ENCODE data around the gene RAD17.
"Not testable (repeated sequence)": the region's sequence is repeated elsewhere in the genome, so short reads cannot be mapped to it uniquely, and the experiment has no call there.

Gene RAD17

GRCh38 chr5:69374911-69375446, 5.4 kb downstream of the RAD17 start:
- no peak for DNase-seq

DNA sequence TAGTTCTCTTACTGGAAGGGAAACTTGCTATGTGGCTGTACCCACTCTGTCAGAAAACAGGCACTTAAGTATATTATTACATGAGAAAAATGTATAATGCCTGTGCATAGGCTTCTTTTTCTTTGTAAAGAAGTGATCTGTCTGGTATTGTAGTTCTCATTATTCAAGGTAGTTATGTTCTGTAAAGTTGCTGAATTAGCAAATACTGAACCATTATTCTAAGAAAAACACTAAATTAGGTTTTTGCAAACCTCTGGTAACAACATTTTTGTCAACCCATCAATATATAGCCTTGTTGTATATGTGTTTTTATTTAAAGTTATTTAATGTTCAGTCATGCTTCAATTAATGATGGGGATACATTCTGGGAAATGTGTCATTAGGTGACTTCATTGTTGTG, 8.8 kb downstream of the RAD17 start:
- DNase-seq: no peak

GRCh38 chr5:69404659-69405330, 35.2 kb downstream of the RAD17 start:
- DNase-seq: peak in 1 of 2 experiments; percentile 15

GRCh38 chr5:69414885-69415583, 45.4 kb downstream of the RAD17 start, which contains the start of gene MARVELD2:
TSS of gene MARVELD2 (plus strand) at chr5:69415116. CDS start at chr5:69419386, 4,270 bp downstream.
- no peak for DNase-seq

DNA sequence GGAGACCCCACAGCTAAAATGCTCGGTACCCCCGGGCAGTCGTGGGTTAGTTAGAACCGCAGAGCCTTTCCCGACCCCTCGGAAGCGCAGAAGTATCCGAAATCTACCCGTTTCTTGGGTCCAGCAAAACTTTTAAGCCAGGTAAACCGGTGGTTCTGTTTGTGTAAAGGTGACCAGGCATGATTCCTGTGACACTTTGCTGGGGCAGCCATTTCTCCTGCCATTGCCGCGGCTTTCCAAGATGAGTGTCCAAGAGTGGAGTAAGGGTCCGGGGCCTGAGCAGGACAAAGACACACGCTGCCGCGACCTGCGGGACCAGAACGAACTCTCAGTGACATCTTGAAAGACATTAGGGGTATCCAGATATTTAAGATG, 46.0 kb downstream of the RAD17 start:
- no peak for DNase-seq

DNA sequence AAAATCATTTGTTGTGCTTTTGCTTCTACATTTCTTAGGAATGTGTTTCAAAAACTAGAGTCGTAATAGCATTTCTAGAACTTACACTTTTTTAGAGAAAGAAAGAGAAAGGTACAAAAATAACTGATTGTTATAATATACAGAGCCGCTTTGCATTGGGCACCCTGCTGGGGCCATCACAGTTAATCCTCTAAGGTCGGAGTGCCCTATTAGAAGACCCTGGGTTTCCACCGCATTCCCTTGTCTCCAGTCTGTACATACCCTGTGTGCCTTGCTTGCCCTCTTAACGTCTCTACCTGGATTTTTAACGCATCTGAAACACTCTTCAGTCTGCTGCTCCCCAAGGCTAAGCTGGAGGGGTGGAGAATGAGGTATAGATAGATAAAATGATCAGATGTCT, 46.6 kb downstream of the RAD17 start:
- DNase-seq: no peak

GRCh38 chr5:69416699-69417098, 47.1 kb downstream of the RAD17 start:
- no peak for DNase-seq

- no peak for DNase-seq
Measured at GRCh38 chr5:69418554-69418953, 48.9 kb downstream of the RAD17 start.

GRCh38 chr5:69431424-69432303, 62.0 kb downstream of the RAD17 start:
- no peak for DNase-seq

DNA sequence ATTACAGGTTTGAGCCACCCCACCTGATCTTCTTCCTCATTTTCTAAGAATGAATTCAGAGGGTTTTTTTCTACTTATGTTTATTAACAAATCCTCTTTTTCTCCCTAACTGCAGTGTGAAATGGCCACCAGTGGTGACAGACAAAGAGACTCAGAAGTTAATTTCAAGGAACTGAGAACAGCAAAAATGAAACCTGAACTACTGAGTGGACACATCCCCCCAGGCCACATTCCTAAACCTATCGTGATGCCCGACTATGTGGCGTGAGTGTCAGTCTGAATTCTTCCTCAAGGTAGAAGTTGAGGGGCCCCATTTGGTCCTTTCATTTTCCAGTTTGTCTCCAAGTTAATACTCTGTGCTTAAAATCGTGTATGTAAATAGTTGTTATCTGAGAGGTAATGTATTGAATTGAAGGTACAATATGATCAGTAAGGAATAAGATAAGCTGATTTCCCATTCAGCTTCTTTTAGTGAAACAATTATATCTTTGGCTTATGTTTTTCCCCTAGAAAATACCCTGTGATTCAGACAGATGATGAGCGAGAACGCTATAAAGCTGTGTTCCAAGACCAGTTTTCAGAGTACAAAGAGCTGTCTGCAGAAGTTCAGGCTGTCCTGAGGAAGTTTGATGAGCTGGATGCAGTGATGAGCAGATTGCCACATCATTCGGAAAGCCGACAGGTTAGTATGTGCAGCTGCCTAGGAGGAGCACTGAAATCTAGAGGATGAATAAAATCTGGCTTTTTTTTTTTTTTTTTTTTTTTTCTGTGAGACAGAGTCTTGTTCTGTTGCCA, 63.0 kb downstream of the RAD17 start:
- DNase-seq: no peak

GRCh38 chr5:69435276-69435884, 65.8 kb downstream of the RAD17 start:
- not testable (repeated sequence) for DNase-seq

DNA sequence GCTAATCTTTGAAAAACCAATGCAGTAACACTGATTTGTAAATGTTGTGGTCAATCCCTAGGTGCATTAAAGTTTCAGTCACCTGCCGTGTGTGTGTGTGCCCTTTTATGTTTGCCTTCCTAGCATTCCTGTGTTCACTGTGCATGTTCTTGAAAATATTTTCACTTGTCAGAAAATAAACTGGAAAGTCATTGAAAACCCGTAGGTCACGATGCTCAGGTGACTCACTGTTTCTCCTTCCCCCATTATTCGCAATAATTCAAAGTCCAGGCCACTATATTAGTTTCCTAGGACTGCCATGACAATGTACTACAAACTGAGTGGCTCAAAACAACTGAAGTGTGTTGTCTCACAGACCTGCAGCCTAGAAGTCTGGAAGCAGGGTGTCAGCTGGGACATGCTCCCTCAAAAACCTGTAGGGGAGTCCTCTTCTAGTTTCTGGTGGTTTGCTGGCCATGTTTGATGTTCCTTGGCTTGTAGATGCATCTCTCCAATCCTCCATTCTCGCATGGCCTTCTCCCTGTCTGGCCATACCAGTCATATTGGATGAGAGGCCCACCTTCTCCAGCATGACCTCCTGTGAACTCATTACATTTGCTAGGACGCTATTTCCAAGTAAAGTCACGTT, 74.6 kb downstream of the RAD17 start:
- no peak for DNase-seq

GRCh38 chr5:69449511-69449910, 79.9 kb downstream of the RAD17 start:
- DNase-seq: no peak

GRCh38 chr5:69450116-69450515, 80.5 kb downstream of the RAD17 start:
- DNase-seq: no peak

DNA sequence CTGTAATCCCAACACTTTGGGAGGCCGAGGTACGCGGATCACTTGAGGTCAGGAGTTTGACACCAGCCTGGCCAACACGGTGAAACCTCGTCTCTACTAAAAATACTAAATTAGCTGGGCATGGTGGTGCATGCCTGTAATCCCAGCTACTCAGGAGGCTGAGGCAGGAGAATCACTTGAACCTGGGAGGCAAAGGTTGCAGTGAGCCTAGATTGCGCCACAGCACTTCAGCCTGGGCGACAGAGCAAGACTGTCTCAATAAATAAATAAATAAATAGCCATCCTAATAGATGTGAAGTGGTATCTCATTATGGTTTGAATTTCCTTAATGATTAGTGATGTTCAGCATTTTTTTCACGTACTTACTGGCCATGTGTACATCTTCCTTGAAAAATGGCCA, 80.9 kb downstream of the RAD17 start:
- DNase-seq: not testable (repeated sequence)

DNA sequence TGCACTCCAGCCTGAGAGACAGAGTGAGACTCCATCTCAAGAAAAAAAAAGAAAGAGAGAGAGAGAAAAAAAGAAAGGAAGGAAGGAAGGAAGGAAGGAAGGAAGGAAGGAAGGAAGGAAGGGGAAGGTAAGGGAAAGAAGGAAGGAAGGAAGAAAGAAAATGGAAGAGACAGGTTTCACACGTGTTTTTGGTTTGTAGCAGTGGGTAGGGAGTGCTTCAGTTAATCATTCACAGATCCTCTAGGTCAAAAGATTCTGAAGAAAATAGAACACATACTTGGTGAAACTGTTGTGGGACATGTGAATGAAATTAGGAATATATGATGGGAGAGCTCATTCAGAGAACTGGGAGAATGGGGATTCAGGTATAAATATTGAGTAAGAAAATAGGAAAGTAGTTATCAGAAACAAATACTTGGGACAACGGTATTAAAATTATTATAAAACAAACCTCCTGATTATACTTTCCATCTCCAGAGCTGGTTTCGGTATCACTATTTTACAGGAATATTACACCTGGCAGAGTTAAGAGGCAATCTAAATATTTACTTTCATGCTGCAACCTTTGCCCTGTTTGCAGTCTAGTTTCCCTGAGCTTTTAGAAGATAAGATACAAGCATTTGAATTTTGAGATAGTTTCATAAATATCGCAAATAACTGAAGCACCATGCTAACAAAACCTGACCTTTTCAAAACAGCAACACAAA, 82.5 kb downstream of the RAD17 start:
- no peak for DNase-seq

DNA sequence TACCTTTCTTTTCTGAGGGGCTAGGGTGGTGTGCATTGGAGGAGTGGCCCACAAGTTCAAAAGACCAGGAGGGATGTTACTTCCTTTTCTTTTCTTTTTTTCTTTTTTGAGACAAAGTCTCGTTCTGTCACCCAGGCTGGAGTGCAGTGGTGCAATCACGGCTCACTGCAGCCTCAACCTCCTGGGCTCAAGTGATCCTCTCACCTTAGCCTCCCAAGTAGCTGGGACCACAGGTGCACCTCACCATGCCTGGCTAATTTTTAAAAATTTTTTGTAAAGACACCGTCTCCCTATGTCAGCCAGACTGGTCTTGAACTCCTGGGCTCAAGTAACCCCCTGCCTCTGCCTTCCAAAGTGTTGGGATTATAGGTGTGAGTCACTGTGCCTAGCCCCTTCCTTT, 83.9 kb downstream of the RAD17 start:
- DNase-seq: not testable (repeated sequence)

GRCh38 chr5:69454460-69455249, 85.0 kb downstream of the RAD17 start:
- DNase-seq: no peak

GRCh38 chr5:69455428-69455988, 85.9 kb downstream of the RAD17 start:
- not testable (repeated sequence) for DNase-seq

DNA sequence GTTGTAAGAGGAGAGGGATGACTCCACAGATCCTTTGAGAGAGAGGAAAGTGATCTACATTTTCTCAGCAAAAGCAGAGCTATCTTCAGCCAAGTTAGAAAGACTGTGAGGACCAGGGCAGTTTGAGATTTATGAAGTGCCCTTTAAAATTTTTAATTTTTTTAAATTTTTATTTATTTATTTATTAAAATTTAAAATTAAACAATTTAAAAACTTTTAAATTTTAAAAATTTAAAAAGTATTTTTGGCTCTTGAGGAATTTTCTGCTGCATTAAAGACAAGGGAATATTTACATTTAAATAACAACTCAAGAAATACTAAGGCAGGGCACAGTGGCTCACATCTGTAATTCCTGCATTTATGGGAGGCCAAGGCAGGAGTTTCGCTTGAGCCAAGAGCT, 92.6 kb downstream of the RAD17 start:
- DNase-seq: no peak

All from Kasumi-1 (cell line).